H9 (cell line): Measurements from ENCODE around the gene CABLES2. TPM values are rescaled to one million over a fixed set of nuclear protein-coding genes. Genes with fewer than 3 reads are reported as not detected.

Experiments used
- DNase-seq: peaks from one replicate; pipeline ENCODE4 v3.0.0-alpha.2; 2017
- H2AFZ ChIP-seq: one replicate; pipeline ENCODE4 v1.6.1; 2013; ENCODE audit warnings: mild to moderate bottlenecking, low read length, control low read depth, moderate library complexity
- H2AK5ac ChIP-seq: 2 replicates; pipeline ENCODE4 v1.6.1; 2013; ENCODE audit warnings: low read length, control low read depth, mixed read lengths; ENCODE audit not compliant: insufficient read length
- H2BK120ac ChIP-seq: one replicate; pipeline ENCODE4 v1.6.1; 2013; ENCODE audit warnings: low read depth, mild to moderate bottlenecking, low read length, control low read depth, inconsistent platforms; ENCODE audit not compliant: poor library complexity, severe bottlenecking
- H2BK12ac ChIP-seq: 2 replicates; pipeline ENCODE4 v1.6.1; 2013; ENCODE audit warnings: low read length, control low read depth, mixed read lengths, low read depth; ENCODE audit not compliant: insufficient read length
- H2BK15ac ChIP-seq: 2 replicates; pipeline ENCODE4 v1.6.1; 2013; ENCODE audit warnings: low read depth, low read length, control low read depth
- H2BK20ac ChIP-seq: one replicate; pipeline ENCODE4 v1.6.1; 2013; ENCODE audit warnings: low read depth, mild to moderate bottlenecking, low read length, control low read depth, inconsistent platforms; ENCODE audit not compliant: poor library complexity, severe bottlenecking
- H2BK5ac ChIP-seq: 2 replicates; pipeline ENCODE4 v1.6.1; 2013; ENCODE audit warnings: low read length, control low read depth, mixed read lengths; ENCODE audit not compliant: insufficient read length
- H3K14ac ChIP-seq: 2 replicates; pipeline ENCODE4 v1.6.1; 2013; ENCODE audit warnings: low read length, control low read depth; ENCODE audit not compliant: insufficient read depth
- H3K18ac ChIP-seq: 2 replicates; pipeline ENCODE4 v1.6.1; 2013; ENCODE audit warnings: low read depth, mild to moderate bottlenecking, mixed read lengths, low read length, control low read depth; ENCODE audit not compliant: insufficient read length
- H3K23ac ChIP-seq: 2 replicates; pipeline ENCODE4 v1.6.1; 2013; ENCODE audit warnings: low read length, control low read depth, mixed read lengths, low read depth; ENCODE audit not compliant: insufficient read length
- H3K23me2 ChIP-seq: 2 replicates; pipeline ENCODE4 v1.6.1; 2013; ENCODE audit warnings: low read depth, mild to moderate bottlenecking, mixed read lengths, low read length, control low read depth; ENCODE audit not compliant: insufficient read length, poor library complexity, severe bottlenecking
- H3K27ac ChIP-seq: 2 replicates; pipeline ENCODE4 v1.5.1; 2013; ENCODE audit warnings: low read length, control low read depth, mixed read lengths, low read depth; ENCODE audit not compliant: insufficient read length
- H3K27me3 ChIP-seq: 2 replicates; pipeline ENCODE4 v1.6.1; 2013; ENCODE audit warnings: low read length, control low read depth, inconsistent platforms; ENCODE audit not compliant: insufficient read depth
- H3K4ac ChIP-seq: 2 replicates; pipeline ENCODE4 v1.6.1; 2013; ENCODE audit warnings: low read depth, mild to moderate bottlenecking, control low read depth, inconsistent platforms, low read length, moderate library complexity
- H3K4me1 ChIP-seq: 2 replicates; pipeline ENCODE4 v1.6.1; 2013; ENCODE audit warnings: low read length, control low read depth, inconsistent platforms; ENCODE audit not compliant: insufficient read depth
- H3K4me2 ChIP-seq: 2 replicates; pipeline ENCODE4 v1.6.1; 2013; ENCODE audit warnings: low read length, control low read depth, mixed read lengths; ENCODE audit not compliant: insufficient read length, insufficient read depth
- H3K56ac ChIP-seq: 2 replicates; pipeline ENCODE4 v1.6.1; 2013; ENCODE audit warnings: low read depth, mild to moderate bottlenecking, mixed read lengths, low read length, control low read depth; ENCODE audit not compliant: insufficient read length
- H3K79me1 ChIP-seq: 2 replicates; pipeline ENCODE4 v1.6.1; 2013; ENCODE audit warnings: low read depth, mild to moderate bottlenecking, moderate library complexity, low read length, control low read depth, inconsistent platforms; ENCODE audit not compliant: insufficient read depth, poor library complexity, severe bottlenecking
- H3K79me2 ChIP-seq: 2 replicates; pipeline ENCODE4 v1.6.1; 2013; ENCODE audit warnings: low read length, control low read depth, inconsistent platforms; ENCODE audit not compliant: insufficient read depth
- H3K9ac ChIP-seq: 2 replicates; pipeline ENCODE4 v1.6.1; 2013; ENCODE audit warnings: low read length, control low read depth, mixed read lengths; ENCODE audit not compliant: insufficient read length; ENCODE audit errors: extremely low read depth
- H3K9me3 ChIP-seq: one replicate; pipeline ENCODE4 v1.6.1; 2013; ENCODE audit warnings: low read depth, low read length, inconsistent platforms; ENCODE audit not compliant: control insufficient read depth
- H3T11ph ChIP-seq: one replicate; pipeline ENCODE4 v1.6.1; 2013; ENCODE audit warnings: mild to moderate bottlenecking, low read length, control low read depth, inconsistent platforms
- H4K20me1 ChIP-seq: one replicate; pipeline ENCODE4 v1.6.1; 2013; ENCODE audit not compliant: control insufficient read depth, insufficient read length, insufficient read depth
- H4K5ac ChIP-seq: 2 replicates; pipeline ENCODE4 v1.6.1; 2013; ENCODE audit warnings: low read depth, mild to moderate bottlenecking, mixed read lengths, low read length, control low read depth; ENCODE audit not compliant: insufficient read length
- H4K8ac ChIP-seq: replicated peaks from 2 replicates; pipeline ENCODE4 v1.6.1; 2013; ENCODE audit warnings: low read length, control low read depth, mixed read lengths, low read depth; ENCODE audit not compliant: insufficient read length
- H4K91ac ChIP-seq: 2 replicates; pipeline ENCODE4 v1.6.1; 2013; ENCODE audit warnings: low read depth, mild to moderate bottlenecking, moderate library complexity, mixed read lengths, low read length, control low read depth; ENCODE audit not compliant: insufficient read length
- H3K27ac Mint-ChIP-seq, 3 experiments: 2 replicates in 2 of 3; 3 replicates in 1 of 3; pipeline ENCODE4 v1.8.0; 2020 to 2021; ENCODE audit warnings: mixed read lengths in 3 of 3, mild to moderate bottlenecking in 1 of 3, moderate library complexity in 1 of 3
- H3K27me3 Mint-ChIP-seq: 2 replicates; pipeline ENCODE4 v1.8.0; 2021; ENCODE audit warnings: low read depth, mild to moderate bottlenecking, moderate library complexity, mixed read lengths
- H3K36me3 Mint-ChIP-seq, 3 experiments: 2 replicates in 2 of 3; 3 replicates in 1 of 3; pipeline ENCODE4 v1.8.0; 2020 to 2021; ENCODE audit warnings: low read depth in 3 of 3, mixed read lengths in 3 of 3; ENCODE audit not compliant: insufficient read depth in 1 of 3
- H3K4me1 Mint-ChIP-seq, 2 experiments: 2 replicates each; pipeline ENCODE4 v1.8.0; 2020; ENCODE audit warnings: mixed read lengths in 2 of 2
- H3K4me3 Mint-ChIP-seq, 2 experiments: 2 replicates in 1 of 2; 3 replicates in 1 of 2; pipeline ENCODE4 v1.8.0; 2020 to 2021; ENCODE audit warnings: mild to moderate bottlenecking in 2 of 2, mixed read lengths in 2 of 2, moderate library complexity in 1 of 2
- H3K9me3 Mint-ChIP-seq, 2 experiments: 2 replicates in 1 of 2; 3 replicates in 1 of 2; pipeline ENCODE4 v1.8.0; 2020; ENCODE audit warnings: mild to moderate bottlenecking in 2 of 2, mixed read lengths in 2 of 2, moderate library complexity in 1 of 2
- CTCF ChIP-seq: fragments of 200-600 bp; sonication (generic); conservative IDR thresholded peaks from 3 replicates; pipeline ENCODE4 v1.8.0; 2021; ENCODE audit warnings: antibody characterized with exemption, mild to moderate bottlenecking
- WGBS: extraction: QIAGEN DNeasy Blood & Tissue Kit; methylation state at CpG from one replicate; pipeline ENCODE4 v1.1.7; 2013; ENCODE audit warnings: missing lambda C conversion rate, low lambda C conversion rate, mixed read lengths; ENCODE audit not compliant: insufficient read length; ENCODE audit errors: extremely low coverage; 5-methylcytosine and 5-hydroxymethylcytosine counted together
- total RNA-seq: library from RNA; stranded (reverse); gene quantifications from 2 replicates; pipeline ENCODE4 v1.2.1, GENCODE V29; 2021

CABLES2 gene
- total RNA-seq, 1 experiment from 2014 or later: 10.8 TPM

- Histone ChIP-seq H3K27me3 (no peaks in the 10 kb centered on the region), H2BK12ac (no peak overlapping the region), H3K14ac (no peak overlapping the region; the same call in 1 of the 2 replicates), H3K23ac (no peak overlapping the region), H4K20me1 (no peaks in the 10 kb centered on the region), H2AK5ac (no peak overlapping the region), H2AFZ (no peak overlapping the region), H3K79me1 (no peaks in the 10 kb centered on the region), H3K4me1 (peaks cover 4% of the 10 kb centered on the region; the same call in 1 of the 2 replicates), H2BK120ac (no peak overlapping the region), H2BK20ac (no peak overlapping the region), H2BK15ac (no peak overlapping the region), H4K5ac (no peak overlapping the region), H4K8ac (no peak overlapping the region), H3K23me2 (peaks cover 9% of the 10 kb centered on the region), H3K18ac (no peak overlapping the region), H3K56ac (no peak overlapping the region), H2BK5ac (no peak overlapping the region), H3T11ph (no peak overlapping the region), H3K4me2 (no peak overlapping the region), H3K79me2 (no peaks in the 10 kb centered on the region), H3K9me3 (no peaks in the 10 kb centered on the region), H3K27ac (no peak overlapping the region), H4K91ac (no peak overlapping the region), H3K4ac (no peak overlapping the region), H3K9ac (no peak overlapping the region)
- no peak for DNase-seq
- Mint-ChIP-seq H3K27ac (no peak overlapping the region; a peak in 1 of 7 replicates), H3K9me3 (peaks cover 2 to 10% of the 10 kb centered on the region in 2 experiments), H3K36me3 (peaks cover 0 to 11% (median 5%) of the 10 kb centered on the region in 3 experiments; a peak in 6 of 7 replicates), H3K4me3 (no peak overlapping the region), H3K4me1 (peaks cover 27 to 35% of the 10 kb centered on the region in 2 experiments), H3K27me3 (peaks cover 2% of the 10 kb centered on the region; the same call in 1 of the 2 replicates)
- no CpG with 5 or more reads among the region's 29 CpGs for WGBS
- TF ChIP-seq CTCF: no peak
Measured at GRCh38 chr20:62372042-62372993, 34.8 kb downstream of the CABLES2 start.
